ENCODE measurements around the gene KRTCAP2. TPM values are rescaled to one million over a fixed set of nuclear protein-coding genes. Genes with fewer than 3 reads are reported as not detected.
"Not testable (repeated sequence)": the region's sequence is repeated elsewhere in the genome, so short reads cannot be mapped to it uniquely, and the experiment has no call there.

KRTCAP2 gene
- polyA plus RNA-seq (2013, experiment 1 of 2; ENCODE audit: insufficient read length): 158 TPM
- 155 TPM for polyA plus RNA-seq (2013, experiment 2 of 2; ENCODE audit: insufficient read length)

DNA sequence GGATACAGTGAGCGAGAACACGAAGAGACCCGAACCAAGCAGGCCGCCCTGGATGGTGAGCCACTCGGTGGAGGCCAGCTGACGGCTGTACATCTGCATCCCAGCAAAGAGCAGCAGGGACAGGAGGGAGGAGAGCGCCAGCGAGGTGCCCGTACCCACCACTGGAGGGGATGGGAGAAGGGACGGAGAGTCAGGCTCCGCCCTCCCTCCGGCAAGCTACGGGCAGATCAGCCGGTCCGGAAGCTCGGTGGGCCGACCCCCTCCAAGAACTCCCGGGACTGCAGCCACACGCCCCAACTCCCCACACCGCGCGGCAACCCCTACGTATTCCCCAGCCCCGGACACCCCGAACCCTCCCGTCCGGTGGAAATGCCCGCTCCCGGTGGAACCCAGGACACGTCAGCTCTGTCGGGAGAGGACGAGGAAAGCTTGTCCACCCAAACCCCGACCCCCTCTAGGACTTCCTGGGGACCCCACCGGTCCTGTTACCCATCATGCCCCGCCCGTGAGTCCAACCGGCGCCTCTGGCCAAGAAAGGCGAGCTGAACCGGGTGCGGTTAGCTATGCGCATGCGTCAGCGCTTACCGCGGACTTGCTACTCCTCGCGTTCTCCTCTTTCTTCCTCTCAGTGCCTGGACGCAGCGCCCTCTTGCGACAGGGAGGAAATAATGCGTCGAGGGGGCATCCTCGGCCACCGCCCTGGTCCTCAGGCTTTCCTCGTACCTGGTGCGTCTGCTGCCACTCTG is at the start of gene KRTCAP2:
Gene KRTCAP2, minus strand, starts transcription at position 573 of the 746 bp plus-strand sequence. Its CDS starts 80 bp downstream, at position 493.
- peak; percentile 97 for DNase-seq

DNA sequence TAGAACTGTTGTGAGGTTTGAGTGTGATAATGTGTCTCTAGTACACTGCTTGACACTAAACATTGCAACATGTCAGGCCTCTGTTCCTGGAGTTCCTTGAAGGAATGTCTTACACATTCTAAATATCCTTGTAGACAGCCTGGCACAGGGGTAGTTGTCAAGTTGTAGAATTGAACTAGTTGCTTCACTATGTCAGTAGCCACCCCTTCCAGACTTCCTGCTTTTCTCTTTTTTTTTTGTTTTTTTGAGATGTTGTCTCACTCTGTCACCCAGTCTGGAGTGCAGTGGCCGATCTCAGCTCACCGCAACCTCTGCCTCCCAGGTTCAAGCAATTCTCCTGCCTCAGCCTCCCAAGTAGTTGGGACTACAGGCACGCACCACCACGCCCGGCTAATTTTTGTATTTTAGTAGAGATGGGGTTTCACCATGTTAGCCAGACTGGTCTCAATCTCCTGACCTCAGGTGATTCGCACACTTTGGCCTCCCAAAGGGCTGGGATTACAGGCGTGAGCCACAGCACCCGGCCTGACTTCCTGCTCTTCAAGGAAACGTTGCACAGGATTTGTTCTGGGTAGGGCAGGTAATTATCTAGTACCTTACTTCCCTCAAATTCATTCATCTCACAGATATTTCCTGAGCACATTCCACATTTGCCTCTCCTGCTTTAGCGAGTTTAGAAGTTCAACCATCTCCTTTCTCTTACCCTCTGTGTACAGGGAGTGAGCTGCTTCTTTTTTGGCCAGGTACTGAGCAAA is 47.3 kb upstream of the KRTCAP2 start:
- DNase-seq: not testable (repeated sequence)

DNA sequence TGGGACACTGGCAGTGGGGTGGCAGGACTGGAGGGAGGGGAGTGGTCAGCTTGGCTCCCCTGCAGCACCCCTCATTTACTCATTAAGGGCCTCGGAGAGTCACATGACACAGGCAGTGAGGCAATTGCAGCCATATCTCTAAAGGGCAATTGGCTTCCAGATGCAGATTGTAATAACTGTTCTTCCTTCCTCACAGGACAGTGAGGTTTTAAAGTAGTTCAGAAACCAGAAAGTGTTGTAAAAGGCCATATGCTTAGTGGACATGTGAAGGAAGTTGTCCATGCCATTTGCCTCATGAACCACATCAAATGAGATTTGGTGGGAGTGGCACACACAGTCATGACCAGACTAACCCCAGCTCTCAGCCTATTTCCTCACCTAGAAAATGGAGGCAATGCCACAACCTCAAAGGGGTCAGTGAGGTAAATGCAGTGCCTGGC is 46.5 kb upstream of the KRTCAP2 start:
- no peak for DNase-seq

DNA sequence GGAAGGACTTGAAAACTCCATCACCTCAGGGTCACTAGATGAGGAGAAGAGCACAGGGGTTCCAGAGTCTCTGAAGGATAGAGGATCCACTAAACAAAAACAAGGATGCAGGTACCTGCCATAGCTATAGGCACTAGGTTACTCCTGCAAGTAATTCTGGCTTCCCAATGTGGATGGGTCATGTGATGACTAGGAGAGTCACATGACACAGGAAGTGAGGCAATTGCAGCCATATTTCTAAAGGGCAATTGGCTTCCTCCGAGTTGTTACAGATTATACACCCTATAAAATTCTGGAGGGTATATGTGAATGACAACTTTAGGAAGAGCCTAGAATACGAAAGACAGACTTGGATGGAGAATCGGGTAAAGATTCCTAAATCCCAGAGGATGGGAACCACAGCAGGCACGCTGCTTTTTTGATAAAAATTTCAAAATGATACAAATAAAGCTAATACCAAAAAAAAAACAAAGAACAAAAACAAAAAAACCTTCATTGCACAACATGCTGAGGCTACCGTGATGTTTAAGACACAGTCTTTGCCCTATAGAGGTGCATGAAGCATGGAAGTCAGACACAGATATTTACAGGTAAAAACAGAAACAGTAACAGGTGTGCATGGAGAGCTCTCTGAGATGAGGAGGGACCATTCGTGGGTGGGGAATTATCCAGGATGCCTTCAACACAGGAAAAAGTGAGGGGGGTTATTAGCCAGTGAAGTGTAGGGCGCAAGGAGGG is 45.9 kb upstream of the KRTCAP2 start:
- peak; percentile 69 for DNase-seq

DNA sequence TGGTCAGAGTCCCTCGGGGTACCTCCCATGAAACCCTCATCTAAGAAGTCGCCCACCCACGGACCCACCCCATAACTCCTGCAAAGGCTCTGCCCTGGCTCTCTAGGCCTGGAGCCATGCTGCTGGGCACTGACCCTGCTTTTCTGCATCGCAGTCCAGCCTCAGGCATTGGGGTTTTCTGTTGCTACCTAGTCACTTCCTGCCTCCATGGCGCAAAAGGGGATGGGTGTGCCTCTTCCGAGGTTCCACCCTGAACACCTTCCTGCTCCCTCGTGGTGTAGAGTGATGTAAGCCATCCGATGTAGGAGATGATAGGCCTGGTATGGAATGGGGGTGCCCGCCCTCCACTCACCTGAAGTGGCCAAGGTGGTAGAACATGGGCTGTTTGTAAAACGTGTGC is 41.6 kb upstream of the KRTCAP2 start:
- DNase-seq: not testable (repeated sequence)

DNA sequence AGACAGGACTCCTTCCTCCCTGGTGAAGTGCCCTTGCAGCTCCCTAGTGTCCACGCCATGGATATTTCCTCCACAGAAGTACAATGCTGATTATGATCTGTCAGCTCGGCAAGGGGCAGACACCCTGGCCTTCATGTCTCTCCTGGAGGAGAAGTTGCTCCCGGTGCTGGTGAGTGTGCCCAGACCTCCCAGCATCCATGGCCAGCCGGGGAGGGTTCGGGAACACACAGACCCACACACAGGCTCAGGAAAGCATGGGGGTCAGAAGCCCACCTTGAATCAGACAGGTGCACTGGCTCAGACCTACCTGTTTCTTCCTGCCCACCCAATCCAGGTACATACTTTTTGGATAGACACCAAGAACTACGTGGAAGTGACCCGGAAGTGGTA is 38.9 kb upstream of the KRTCAP2 start:
- not testable (repeated sequence) for DNase-seq

DNA sequence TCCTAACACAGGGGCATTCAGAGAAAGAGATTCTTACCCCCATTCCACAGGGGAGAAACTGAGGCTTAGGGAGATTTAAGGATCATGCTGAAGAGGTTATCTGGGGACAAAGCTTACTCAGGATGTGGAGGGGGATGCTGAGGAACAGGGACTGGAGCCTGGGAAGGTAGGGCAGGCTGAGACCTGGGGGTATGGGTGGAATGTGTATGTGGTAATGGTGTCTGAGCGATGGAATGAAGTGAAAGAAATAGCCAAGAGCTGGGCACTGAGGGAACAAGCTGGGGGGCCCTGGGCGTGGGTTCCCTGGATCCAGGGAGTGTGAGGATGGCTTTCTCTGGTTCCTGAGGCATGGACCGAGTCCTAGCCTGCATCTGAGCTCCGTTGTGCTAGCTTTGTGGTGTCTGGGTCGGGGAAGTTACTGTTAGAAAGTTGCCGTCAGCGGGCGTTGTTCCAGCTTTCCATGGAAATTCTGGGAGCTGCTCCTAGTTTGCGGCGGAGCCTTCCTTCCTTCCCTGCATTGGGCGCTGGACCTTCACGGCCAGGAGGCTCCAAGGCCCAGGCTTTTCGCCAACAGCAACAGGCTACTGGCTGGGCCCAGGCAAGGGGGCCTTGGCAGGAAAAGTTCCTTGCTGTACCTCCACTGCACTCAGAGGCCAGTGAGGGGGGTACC is 38.4 kb upstream of the KRTCAP2 start:
- not testable (repeated sequence) for DNase-seq

DNA sequence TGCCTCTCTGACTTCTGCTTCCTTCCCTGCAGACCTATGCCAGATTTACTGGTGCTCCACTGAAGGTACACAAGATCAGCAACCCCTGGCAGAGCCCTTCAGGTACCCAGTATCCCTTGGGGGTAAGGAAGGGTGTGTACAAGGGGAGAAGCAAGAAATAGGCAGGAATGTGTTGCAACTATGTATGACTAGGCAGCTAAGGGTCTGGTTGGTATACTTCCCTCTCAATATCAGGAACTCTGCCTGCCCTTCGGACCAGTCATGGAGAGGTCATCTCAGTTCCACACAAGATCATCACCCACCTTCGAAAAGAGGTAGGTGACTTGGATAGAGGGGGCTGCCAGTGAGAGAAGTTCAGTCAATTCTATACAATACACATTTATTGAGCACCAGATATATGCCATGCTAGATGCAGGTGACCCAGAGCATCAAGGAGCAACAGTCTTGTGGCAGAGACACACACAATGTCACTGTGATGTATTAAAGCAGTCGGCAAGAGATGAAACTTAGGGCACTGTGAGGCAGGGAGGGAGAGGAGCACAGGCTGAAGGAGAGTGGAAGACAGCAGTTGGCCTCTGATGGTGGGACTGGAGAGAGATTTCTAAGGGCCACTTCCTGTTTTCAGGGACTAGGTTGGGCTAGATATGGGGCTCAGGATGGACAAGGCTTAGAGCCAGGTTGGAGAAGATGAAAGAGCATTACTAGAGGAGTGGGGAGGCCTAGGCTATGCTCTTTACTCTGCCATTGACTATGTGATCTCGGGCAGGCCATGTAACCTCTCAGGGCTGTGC is 37.4 kb upstream of the KRTCAP2 start:
- DNase-seq: no peak

DNA sequence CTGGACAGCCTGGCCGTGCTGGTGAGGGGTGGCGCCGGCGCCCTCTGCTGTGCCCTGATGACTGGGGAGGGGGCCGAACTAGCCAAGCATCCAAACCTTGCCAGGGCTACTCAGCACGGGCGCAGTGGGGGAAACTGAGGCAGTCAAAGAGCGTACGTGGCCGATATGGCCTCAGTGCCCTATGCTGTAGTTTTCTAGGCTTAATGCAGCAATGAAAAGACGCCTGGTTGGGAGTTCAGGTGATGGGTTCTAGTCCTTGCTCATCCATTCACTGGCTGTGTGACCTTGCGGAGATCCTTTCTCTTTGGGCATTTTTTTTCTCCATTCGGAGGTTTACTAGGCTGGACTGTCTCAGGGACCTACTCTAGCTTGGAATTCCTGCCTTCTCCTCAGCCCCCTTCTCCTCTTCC is 36.2 kb upstream of the KRTCAP2 start:
- DNase-seq: no peak

DNA sequence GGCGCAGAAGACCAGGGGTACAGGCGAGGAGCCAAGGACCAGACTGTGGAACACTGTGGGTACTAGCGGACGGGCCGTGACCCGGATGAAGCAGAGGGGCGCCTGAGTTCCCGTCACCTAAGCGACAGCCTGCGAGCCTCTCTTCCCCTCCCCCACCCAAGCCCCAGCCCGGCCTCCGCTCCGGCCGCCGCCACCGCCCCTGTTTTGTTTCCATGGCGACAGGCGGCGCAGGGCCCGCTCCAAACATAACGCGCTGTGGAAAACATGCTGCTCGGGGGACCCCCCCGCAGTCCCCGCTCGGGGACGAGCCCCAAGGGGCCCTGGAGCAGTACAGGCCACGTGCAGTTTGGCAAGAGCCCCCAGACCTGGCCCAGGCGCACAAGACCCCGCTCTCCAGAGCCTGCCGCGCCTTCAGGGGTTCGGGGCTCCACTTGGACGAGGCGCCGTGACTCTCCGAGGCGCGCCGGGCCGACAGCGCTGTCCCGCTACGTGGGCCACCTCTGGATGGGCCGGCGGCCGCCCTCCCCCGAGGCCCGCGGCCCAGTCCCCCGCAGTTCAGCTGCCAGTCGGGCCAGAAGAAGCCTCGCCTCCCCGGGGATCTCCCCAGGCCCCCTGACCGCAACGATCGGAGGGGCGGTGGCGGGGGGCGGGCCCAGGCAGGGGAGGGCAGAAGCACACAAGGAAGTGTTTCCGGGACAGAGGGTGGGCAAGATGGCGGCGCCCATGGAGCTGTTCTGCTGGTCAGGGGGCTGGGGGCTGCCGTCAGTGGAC is 35.6 kb upstream of the KRTCAP2 start, which contains the start of gene MTX1:
Gene MTX1, plus strand, starts transcription at position 155 of the 771 bp plus-strand sequence. Its CDS starts 110 bp downstream, at position 265.
- peak; percentile 88 for DNase-seq

DNA sequence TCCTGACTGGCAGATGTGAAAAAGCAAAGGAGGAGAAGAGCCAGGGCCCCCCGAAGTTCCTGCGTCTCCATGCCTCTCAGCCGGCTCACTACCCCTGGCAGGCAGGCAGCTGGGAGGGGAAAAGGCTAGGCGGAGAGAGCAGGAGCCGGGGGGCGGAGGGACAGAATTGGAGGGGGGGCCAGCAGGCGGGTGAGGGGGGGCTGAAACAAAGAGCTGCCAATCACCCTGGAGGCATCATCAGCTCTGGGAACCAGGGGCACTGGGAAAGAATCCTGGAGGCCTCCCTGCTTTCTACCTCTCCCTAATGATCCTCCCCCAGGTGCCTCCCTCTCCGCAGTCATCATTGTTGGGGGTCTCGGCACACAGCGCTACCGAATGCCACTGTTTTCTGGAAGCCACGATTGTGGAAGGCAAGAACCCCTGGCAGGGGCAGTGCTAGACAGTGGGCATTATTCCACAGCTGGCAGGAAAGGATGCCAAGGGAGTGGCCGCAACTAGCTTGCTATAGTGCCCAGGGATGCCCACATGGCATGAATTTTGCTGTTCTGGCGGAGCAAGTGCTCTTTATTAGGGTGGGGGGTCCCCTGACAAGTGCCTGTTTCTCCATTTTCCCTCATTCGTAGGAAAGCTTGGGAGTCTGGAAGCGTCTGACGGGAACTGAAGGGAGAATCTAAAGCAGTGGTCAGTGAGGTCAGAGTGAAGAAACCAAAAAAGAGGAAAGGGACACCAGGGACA is 34.9 kb upstream of the KRTCAP2 start, which contains the start of gene THBS3:
Gene THBS3, minus strand, starts transcription at position 92 of the 735 bp plus-strand sequence. Its CDS starts 21 bp downstream, at position 71.
- DNase-seq: peak; percentile 71

DNA sequence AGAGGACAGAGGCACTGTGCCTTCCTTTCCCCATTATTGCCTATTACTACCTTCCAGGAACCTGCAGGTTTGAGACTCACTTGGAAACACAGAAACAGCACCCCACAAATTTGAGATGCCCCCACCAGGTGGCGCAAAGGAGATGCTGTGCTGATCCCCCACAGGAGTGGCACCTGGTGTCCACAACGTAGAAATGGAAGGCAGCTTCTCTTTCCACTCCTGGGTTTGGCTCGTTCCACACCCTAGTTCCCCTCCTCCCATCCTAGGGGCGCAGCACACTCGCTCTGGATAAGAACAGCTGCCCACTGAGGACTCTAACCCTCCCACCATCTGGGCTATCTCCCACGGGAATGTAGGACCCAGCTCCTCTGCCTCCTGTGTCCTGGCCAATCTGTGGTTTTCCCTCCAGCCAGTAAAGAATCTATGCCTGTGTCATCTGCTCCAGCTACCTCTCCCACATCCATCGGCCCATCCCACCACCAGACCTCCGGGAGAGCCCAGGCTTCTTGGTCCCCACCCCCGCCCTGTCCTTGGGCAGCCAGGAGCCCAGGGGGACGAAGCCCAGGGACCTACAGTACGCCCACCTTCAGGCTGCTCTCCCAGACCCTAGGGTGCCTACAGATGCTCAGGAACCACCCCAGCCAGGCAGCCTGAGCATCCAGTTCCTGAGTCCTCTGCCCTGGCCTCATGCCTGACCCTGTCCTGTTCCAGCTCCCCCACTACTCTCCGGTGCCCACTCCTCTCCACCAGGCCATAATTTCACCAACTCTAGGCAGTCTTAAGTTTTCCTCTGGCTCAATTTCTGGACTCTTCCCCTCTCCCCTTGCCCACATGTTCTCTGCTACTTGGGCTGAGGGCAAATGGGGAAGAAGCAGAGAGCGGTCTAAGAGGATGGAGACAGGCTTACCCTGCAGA is 34.0 kb upstream of the KRTCAP2 start:
- peak; percentile 80 for DNase-seq

DNA sequence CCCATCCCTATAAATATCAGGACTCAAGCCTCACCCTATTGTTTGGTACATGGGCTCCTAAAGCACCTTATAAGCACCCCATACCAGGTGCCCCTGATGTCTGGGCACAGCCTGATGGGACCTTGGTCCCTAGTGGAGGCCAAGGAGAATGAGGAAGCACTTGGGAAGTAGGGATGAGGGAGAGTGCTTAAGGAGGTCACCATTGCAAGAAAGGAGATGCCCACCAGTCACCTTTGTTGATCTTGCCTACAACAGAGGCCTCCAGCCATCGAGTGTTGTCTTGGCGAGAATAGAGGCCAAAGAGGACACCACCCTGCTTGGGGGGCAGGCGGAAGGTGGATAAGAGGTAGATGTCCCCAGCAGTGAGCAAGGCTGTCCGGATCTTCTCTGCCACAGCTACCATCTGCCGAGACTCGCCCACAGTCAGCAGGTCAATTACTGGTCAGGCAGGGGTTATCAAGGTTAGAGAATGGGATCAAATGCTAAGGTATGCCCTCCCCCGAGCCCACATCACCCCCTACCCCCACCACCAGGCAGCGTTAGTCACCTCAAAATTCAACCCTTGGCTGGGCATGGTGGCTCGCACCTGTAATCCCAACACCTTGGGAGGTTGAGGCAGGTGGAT is 33.0 kb upstream of the KRTCAP2 start:
- no peak for DNase-seq

DNA sequence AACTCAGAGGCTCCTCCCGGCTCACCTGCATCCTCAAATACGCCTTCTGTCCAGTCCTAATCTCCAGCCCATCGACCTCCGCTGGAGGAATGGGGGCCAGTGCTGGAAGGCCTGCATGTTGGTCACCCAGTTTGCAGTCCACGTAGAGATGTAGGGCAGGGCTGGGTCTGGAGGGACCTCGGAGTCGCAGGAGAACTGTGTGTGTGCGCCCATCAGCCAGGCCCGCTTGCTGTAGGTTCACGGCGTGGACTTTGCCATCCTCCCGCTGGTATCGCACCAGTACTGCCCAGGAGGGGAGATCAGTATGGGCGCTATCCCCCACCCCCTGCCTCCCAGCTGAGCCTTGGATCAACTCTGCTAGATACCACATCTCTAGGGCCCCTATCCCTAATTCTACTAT is 31.9 kb upstream of the KRTCAP2 start:
- no peak for DNase-seq

DNA sequence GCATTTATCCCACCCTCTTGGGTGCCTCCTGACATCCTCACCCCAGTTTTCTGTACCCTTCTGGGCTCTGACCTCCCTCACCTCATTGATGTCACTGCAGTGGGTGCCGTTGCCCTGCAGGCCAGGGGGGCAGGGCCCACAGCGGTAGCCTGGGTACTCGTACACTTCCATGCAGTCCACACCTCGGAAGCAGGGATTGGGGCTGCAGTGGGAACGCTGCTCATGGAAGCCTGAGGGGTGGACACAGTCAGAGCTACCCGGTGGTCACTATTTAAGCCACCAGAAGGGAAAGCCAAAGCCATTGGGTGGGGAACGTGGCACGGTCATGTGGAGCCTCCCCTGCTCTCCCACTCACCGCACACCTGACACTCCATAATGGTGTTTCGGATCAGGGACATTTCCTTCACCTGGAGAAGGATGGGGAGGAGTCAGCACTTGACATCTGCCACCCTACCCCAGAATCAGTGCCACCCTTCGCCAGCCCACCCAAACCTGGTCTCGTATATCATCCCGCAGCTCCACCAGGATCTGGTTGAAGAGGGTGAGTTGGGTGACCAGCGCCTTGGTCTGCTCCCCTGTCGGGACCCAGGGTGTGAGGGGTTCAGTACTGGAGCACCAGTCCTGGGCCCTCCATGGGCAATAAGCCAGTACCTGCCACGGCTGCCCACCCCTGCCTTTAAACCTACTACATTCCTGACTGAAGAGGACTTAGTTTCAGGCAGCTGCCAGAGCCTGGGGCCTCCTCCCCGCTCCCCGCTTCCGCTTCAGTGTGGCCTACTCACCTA is 29.8 kb upstream of the KRTCAP2 start:
- no peak for DNase-seq

DNA sequence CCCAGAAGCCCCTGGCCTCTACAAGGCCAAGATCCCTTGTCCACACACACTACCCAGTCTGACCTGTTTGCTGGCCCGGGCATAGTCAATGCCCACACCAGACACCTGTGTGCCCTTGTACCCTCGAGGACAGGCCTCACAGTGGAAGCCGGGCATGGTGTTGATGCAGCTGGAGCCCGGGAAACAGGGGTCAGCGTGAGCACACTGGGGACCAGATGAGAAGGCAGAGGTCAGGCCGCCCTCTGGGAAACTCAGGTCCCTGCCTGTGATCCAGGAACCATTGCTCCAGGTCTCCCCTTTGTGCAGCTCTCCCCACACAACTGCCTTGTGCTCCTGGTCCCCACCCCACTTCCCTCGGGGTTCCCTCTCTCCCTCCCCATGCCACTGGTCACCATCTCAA is 29.1 kb upstream of the KRTCAP2 start:
- no peak for DNase-seq

DNA sequence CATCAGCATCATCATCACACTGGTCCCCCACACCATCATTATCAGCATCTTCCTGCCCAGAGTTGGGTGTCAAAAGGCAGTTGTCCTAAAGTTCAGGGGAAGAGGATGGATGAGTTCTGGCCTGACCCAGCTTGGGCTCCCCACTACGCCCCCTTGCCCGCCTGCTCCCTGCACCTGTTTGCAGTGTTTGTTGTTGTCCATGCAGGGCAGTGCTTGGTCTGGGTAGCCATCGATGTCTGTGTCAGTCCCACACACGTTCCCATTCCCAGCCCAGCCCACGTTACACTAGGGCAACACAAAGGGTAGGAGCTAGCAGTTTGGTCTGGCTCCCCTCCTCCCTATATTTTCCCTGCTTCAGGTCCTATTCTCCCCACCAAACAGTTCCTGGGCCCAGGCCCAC is 27.8 kb upstream of the KRTCAP2 start:
- no peak for DNase-seq
